ENCODE measurements around the gene RTF1. TPM values are rescaled to one million over a fixed set of nuclear protein-coding genes. Genes with fewer than 3 reads are reported as not detected.

Gene RTF1
- total RNA-seq, 1 experiment from 2014 or later = 49.5 TPM

- Histone ChIP-seq H3K79me2 (ENCODE audit: insufficient read depth, low read length) (no peaks in the 10 kb centered on the region), H3K27ac (ENCODE audit: insufficient read length, low read depth, low read length) (no peak overlapping the region), H3K23ac (ENCODE audit: insufficient read length, low read depth, low read length) (no peak overlapping the region), H3K18ac (ENCODE audit: insufficient read length, low read depth, low read length) (no peak overlapping the region), H2BK20ac (ENCODE audit: low read depth, low read length, poor library complexity, severe bottlenecking) (no peak overlapping the region), H2AFZ (ENCODE audit: low read length) (no peak overlapping the region), H2BK12ac (ENCODE audit: insufficient read length, low read depth, low read length) (no peak overlapping the region), H2BK5ac (ENCODE audit: insufficient read length, low read length) (no peak overlapping the region), H3T11ph (ENCODE audit: low read length) (no peak overlapping the region), H3K79me1 (ENCODE audit: insufficient read depth, low read depth, low read length, poor library complexity, severe bottlenecking) (no peaks in the 10 kb centered on the region), H3K9me3 (ENCODE audit: control insufficient read depth, low read depth, low read length) (no peaks in the 10 kb centered on the region), H3K14ac (ENCODE audit: insufficient read depth, low read length) (no peak overlapping the region), H3K4ac (ENCODE audit: low read depth, low read length) (no peak overlapping the region), H3K9ac (ENCODE audit: extremely low read depth, insufficient read length, low read length) (no peak overlapping the region), H3K4me2 (ENCODE audit: insufficient read depth, insufficient read length, low read length) (no peak overlapping the region), H3K4me1 (ENCODE audit: insufficient read depth, low read length) (no peaks in the 10 kb centered on the region), H4K5ac (ENCODE audit: insufficient read length, low read depth, low read length) (no peak overlapping the region), H4K8ac (replicated peaks; ENCODE audit: insufficient read length, low read depth, low read length) (no peak overlapping the region), H3K27me3 (ENCODE audit: insufficient read depth, low read length) (no peaks in the 10 kb centered on the region), H4K91ac (ENCODE audit: insufficient read length, low read depth, low read length) (no peak overlapping the region), H4K20me1 (ENCODE audit: control insufficient read depth, insufficient read depth, insufficient read length) (no peaks in the 10 kb centered on the region), H3K56ac (ENCODE audit: insufficient read length, low read depth, low read length) (no peak overlapping the region), H3K23me2 (ENCODE audit: insufficient read length, low read depth, low read length, poor library complexity, severe bottlenecking) (no peaks in the 10 kb centered on the region), H2BK15ac (ENCODE audit: low read depth, low read length) (no peak overlapping the region), H2AK5ac (ENCODE audit: insufficient read length, low read length) (no peak overlapping the region), H2BK120ac (ENCODE audit: low read depth, low read length, poor library complexity, severe bottlenecking) (no peak overlapping the region)
- Mint-ChIP-seq H3K4me1 (peaks cover 7% of the 10 kb centered on the region in 2 experiments; a peak in 3 of 4 replicates), H3K4me3 (no peak overlapping the region), H3K9me3 (no peaks in the 10 kb centered on the region), H3K27me3 (ENCODE audit: low read depth) (no peaks in the 10 kb centered on the region; the same call in 1 of the 2 replicates), H3K27ac (no peak overlapping the region), H3K36me3 (ENCODE audit: insufficient read depth in 1 of 3, low read depth in 3 of 3) (no peaks in the 10 kb centered on the region)
- no CpG with 5 or more reads among the region's 5 CpGs for WGBS (ENCODE audit: extremely low coverage, insufficient read length, low lambda C conversion rate)
- TF ChIP-seq CTCF (conservative IDR thresholded peaks at IDR 0.05) = no peak
- no peak for DNase-seq
Observed at GRCh38 chr15:41407341-41407740, 9.6 kb upstream of the RTF1 start.
